Kasumi-1 (cell line): ENCODE data around the gene DDX21.
"Not testable (repeated sequence)": the region's sequence is repeated elsewhere in the genome, so short reads cannot be mapped to it uniquely, and the experiment has no call there.

Experiments
- DNase-seq, 2 experiments: peaks; one replicate each; lab custom pipeline; 2025; lab: John Stamatoyannopoulos, UW

DDX21 gene

GRCh38 chr10:68988530-68989316, 32.8 kb downstream of the DDX21 start, which contains the start of gene KIFBP:
Gene KIFBP, plus strand, starts transcription at chr10:68988803. Its CDS starts 30 bp downstream, at chr10:68988833.
- peak; percentile 100 for DNase-seq

GRCh38 chr10:68989317-68989990, 33.5 kb downstream of the DDX21 start:
- DNase-seq, result no peak

- DNase-seq, result no peak
Measured at GRCh38 chr10:68992636-68993440, 36.9 kb downstream of the DDX21 start.

GRCh38 chr10:68997211-68997610, 41.2 kb downstream of the DDX21 start:
- no peak for DNase-seq

GRCh38 chr10:69004821-69005220, 48.9 kb downstream of the DDX21 start:
- DNase-seq, result peak; percentile 93 to 95

GRCh38 chr10:69005704-69006485, 49.9 kb downstream of the DDX21 start:
- no peak for DNase-seq

GRCh38 chr10:69007260-69007659, 51.3 kb downstream of the DDX21 start:
- DNase-seq, result no peak

- DNase-seq, result no peak
Measured at GRCh38 chr10:69009360-69009759, 53.4 kb downstream of the DDX21 start.

- no peak for DNase-seq
Measured at GRCh38 chr10:69010151-69010640, 54.2 kb downstream of the DDX21 start.

- DNase-seq, result not testable (repeated sequence)
Measured at GRCh38 chr10:69012778-69013177, 56.8 kb downstream of the DDX21 start.

GRCh38 chr10:69014171-69014570, 58.2 kb downstream of the DDX21 start:
- DNase-seq, result no peak

- no peak for DNase-seq
Measured at GRCh38 chr10:69018613-69019012, 62.6 kb downstream of the DDX21 start.

- DNase-seq, result no peak
Measured at GRCh38 chr10:69022611-69023010, 66.6 kb downstream of the DDX21 start.

GRCh38 chr10:69025370-69025896, 69.5 kb downstream of the DDX21 start:
- DNase-seq, result no peak

GRCh38 chr10:69033256-69033655, 77.3 kb downstream of the DDX21 start:
- no peak for DNase-seq
